A549 treated with AZD9567 at 1 μM for 4 hours (cell line): Measurements from ENCODE around the gene ACTR6. TPM values are rescaled to one million over a fixed set of nuclear protein-coding genes. Genes with fewer than 3 reads are reported as not detected.

Experiments
- total RNA-seq: library from RNA; stranded (reverse); fragments of 200-300 nt; extraction: Qiagen RNA extraction; gene quantifications from 5 replicates; pipeline ENCODE4 v1.2.3, GENCODE V29; 2022; ENCODE audit not compliant: insufficient read depth

ACTR6 gene
- total RNA-seq, result 15.2 to 32.0 TPM (median 23.5 TPM) in 5 replicates

DNA sequence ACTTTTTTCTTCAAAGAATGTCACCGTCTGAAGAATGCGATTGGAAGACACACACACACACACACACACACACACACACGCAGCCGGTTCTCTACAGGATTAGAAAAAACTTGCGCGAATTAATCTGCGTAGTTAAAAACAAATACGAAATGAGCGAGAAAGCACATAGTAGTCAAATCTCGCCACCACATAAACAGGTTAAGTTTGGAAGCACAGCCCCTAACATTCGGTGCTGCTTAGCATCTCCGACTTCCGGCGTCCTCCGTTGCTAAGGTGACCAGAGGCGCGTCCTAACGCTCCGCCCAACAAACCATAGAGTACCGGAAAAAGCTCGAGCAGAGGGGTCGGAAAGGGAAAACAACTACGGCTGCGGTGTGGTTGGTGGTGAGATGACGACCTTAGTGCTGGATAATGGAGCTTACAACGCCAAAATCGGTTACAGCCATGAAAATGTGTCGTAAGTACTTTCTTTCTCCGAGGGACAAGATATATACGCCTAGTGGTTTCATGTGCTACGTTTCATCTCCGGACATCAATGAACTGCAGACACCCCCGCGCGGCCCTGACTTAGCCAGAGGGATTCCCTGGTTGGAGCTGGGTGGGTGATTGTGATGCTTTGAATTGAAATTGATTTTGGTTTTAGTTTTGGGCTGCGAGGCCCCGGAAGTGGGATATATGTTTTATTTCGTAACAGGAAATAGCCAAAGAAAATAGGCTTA, at the start of gene ACTR6:
Gene ACTR6 (plus strand): TSS at position 353 of the 719 bp plus-strand sequence. CDS start 37 bp downstream, at position 390.

DNA sequence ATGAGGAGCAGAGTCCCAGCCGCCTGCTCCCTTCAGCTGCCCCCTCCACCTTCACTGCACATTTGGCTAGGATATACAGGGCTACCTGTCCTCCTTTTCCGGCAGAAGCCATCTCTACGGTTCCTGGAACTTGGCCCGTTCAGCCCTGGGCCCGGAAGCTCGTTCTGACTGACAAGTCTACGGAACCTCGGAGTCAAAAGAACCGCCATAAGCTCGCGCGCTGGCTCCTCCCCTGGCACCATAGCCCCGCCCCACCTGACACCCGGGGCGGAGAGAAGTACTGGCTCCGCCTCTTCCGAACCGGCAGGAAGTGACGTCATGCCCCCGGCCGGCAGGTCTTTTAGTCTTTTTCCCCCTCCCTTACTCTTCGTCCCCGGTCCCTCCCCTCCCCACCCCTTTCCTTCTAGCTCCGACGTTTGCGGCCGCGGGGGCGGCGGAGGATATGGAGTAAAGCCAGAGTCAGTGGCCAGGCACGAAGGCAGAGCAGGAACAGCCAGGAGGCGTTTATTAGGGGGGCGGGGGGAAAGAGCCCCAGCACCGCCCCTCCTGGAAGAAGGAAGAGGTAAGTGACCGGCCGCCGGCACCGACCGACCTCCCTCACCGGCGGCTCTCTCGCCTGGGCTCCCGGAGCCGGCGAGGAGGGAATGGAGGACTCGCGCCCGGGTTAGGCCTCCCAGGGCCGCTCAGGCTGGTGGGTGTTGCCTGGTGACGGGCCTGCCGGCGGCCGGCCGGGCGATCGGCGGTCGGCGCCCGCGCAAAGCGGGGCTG, 66.4 kb downstream of the ACTR6 start, which contains the start of the genes DEPDC4 and SCYL2:
Gene DEPDC4 (minus strand): TSS at position 245 of the 768 bp plus-strand sequence. CDS start 3 bp downstream, at position 242.
Gene SCYL2 (plus strand): TSS at position 343 of the 768 bp plus-strand sequence. CDS start 15,794 bp downstream, outside the sequence.

Other genes with a start within 250 kb of the ACTR6 start
- gene ANKS1B, start 215.9 kb upstream of the ACTR6 start, total RNA-seq, result 0.36 to 0.82 TPM (median 0.59 TPM) in 4 of 5 replicates, not detected in the other
- gene BLTP3B, start 57.9 kb upstream of the ACTR6 start, total RNA-seq, result 9.5 to 13.1 TPM (median 12.2 TPM) in 5 replicates
- gene DEPDC4, start 66.3 kb downstream of the ACTR6 start, total RNA-seq, result 0.99 to 2.9 TPM (median 1.6 TPM) in 5 replicates
- gene SCYL2, start 66.4 kb downstream of the ACTR6 start, total RNA-seq, result 16.8 to 21.9 TPM (median 21.5 TPM) in 5 replicates
- not detected in 5 replicates for gene SLC17A8, start 156.3 kb downstream of the ACTR6 start, total RNA-seq